Mucosa of descending colon (tissue), 3 donors: ENCODE results near the gene PUDP. TPM values are rescaled to one million over a fixed set of nuclear protein-coding genes. Genes with fewer than 3 reads are reported as not detected.
"Not testable (repeated sequence)": the region's sequence is repeated elsewhere in the genome, so short reads cannot be mapped to it uniquely, and the experiment has no call there.

Source experiments
- ATAC-seq: fragments of 200-7000 bp; cut with Tn5 transposase; one replicate; pipeline ENCODE4 v1.9.1; 2020; ENCODE audit warnings: mild to moderate bottlenecking, moderate library complexity
- DNase-seq, 3 donors: peaks; one replicate each; pipeline ENCODE4 v3.0.0-alpha.2; 2020
- H3K36me3 ChIP-seq: fragments of 200-600 bp; one replicate; pipeline ENCODE4 v1.8.0; 2021; ENCODE audit warnings: low read depth, mild to moderate bottlenecking
- H3K4me1 ChIP-seq: fragments of 200-600 bp; one replicate; pipeline ENCODE4 v1.8.0; 2021; ENCODE audit warnings: low read depth, mild to moderate bottlenecking
- H3K4me3 ChIP-seq: fragments of 200-600 bp; one replicate; pipeline ENCODE4 v1.8.0; 2021; ENCODE audit warnings: mild to moderate bottlenecking
- H3K9me3 ChIP-seq: fragments of 200-600 bp; one replicate; pipeline ENCODE4 v1.8.0; 2021; ENCODE audit warnings: mild to moderate bottlenecking
- intact Hi-C, 2 donors: fragments of 100-400 bp; cut with DNase I in 1 of 2; cut with micrococcal nuclease in 1 of 2; formaldehyde crosslinking; loops; one replicate each; pipeline versions ENCODE4 v1.11.0 to v1.11.1; 2022; cut with DNase I, micrococcal nuclease
- total RNA-seq, 3 donors: library from RNA; stranded (reverse); fragmentation: NEBNext Ultra II Directional in 2 of 3; extraction: Animal tissue kit (Norgen Biotek cat#: 25700) in 2 of 3; gene quantifications; one replicate each; pipeline versions ENCODE4 v1.2.1 to v1.2.4, GENCODE V29; 2021 to 2023
- TF ChIP-seq, protein P1 (sequence below): fragments of 200-600 bp; IDR thresholded peaks from one replicate; pipeline ENCODE4 v1.8.0; 2022; ENCODE audit warnings: antibody characterized with exemption, mild to moderate bottlenecking
- donor health status: DM: no; HTN: no; CAD: no; lungs with moderate emphysema.
- donor health status: DM: no; HTN: no; CAD: no.
- donor health status: DM: no; HTN: yes; CAD: no.

The PUDP gene
- total RNA-seq, 3 donors from 2014 or later: 16.4 to 38.5 (median 32.3) TPM

GRCh38 chrX:7054219-7055216 lies 93.4 kb downstream of the PUDP start:
- intact Hi-C loops: no loop called here
- no peak for DNase-seq
- ATAC-seq: no peak
- Histone ChIP-seq H3K36me3 (no peaks in the 10 kb centered on the region), H3K4me3 (no peak overlapping the region), H3K9me3 (no peaks in the 10 kb centered on the region), H3K4me1 (peaks cover 3% of the 10 kb centered on the region)
- TF ChIP-seq, protein P1, sequence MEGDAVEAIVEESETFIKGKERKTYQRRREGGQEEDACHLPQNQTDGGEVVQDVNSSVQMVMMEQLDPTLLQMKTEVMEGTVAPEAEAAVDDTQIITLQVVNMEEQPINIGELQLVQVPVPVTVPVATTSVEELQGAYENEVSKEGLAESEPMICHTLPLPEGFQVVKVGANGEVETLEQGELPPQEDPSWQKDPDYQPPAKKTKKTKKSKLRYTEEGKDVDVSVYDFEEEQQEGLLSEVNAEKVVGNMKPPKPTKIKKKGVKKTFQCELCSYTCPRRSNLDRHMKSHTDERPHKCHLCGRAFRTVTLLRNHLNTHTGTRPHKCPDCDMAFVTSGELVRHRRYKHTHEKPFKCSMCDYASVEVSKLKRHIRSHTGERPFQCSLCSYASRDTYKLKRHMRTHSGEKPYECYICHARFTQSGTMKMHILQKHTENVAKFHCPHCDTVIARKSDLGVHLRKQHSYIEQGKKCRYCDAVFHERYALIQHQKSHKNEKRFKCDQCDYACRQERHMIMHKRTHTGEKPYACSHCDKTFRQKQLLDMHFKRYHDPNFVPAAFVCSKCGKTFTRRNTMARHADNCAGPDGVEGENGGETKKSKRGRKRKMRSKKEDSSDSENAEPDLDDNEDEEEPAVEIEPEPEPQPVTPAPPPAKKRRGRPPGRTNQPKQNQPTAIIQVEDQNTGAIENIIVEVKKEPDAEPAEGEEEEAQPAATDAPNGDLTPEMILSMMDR: no peak

DNA sequence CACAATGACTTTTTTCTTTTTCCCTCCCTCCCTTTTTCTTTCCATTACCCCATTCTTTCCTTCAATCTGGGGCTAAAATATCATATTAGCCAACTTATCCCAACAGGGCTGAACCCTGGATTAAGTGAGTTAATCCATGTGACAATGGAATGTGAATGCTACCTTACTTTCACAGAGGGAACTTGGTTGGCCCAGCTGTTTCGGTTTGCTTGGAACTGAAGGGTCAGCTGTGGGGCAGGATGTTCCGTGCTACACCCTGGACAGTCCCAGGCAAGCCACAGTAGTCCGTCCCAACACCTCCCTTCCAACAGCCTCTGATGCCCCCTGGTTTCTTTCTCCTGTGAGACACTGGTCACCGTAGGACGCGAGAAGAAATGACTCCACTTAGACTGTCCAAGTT lies 95.4 kb downstream of the PUDP start:
- Histone ChIP-seq H3K9me3 (no peaks in the 10 kb centered on the region), H3K36me3 (no peaks in the 10 kb centered on the region), H3K4me3 (no peak overlapping the region), H3K4me1 (peaks cover 3% of the 10 kb centered on the region)
- DNase-seq: no peak
- intact Hi-C loops: no loop called here
- no peak for ATAC-seq
- TF ChIP-seq, protein P1: no peak

- TF ChIP-seq, protein P1: no peak
- no peaks in the 10 kb centered on the region for H3K36me3 ChIP-seq
- H3K4me1 ChIP-seq: peaks cover 3% of the 10 kb centered on the region
- no peak for DNase-seq
- no peak overlapping the region for H3K4me3 ChIP-seq
- no peak for ATAC-seq
- H3K9me3 ChIP-seq: no peaks in the 10 kb centered on the region
- intact Hi-C loops: no loop called here
Measured at GRCh38 chrX:7050271-7050670, 97.7 kb downstream of the PUDP start.

DNA sequence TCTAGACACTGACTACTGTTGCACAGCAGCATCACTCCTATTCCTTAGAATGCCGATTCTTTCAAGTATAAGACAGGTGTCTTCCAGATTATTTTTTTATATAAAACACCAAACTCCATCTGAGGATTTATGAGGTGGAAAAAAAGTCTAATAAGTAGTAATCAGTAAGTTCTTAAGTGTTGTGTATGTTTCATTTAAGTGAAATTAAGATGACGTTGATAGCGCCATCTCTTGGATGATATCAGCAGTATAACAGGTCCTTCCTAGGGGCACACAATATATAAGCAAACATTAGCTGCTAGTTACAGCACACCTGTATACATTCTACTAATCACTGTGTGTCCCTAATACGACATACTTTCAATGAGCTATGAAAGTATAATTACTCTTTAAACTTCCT lies 100.0 kb downstream of the PUDP start:
- ATAC-seq (no peak), DNase-seq (no peak)
- TF ChIP-seq, protein P1: no peak
- Histone ChIP-seq H3K4me3 (no peak overlapping the region), H3K36me3 (no peaks in the 10 kb centered on the region), H3K4me1 (no peaks in the 10 kb centered on the region), H3K9me3 (no peaks in the 10 kb centered on the region)
- intact Hi-C loops: no loop called here

DNA sequence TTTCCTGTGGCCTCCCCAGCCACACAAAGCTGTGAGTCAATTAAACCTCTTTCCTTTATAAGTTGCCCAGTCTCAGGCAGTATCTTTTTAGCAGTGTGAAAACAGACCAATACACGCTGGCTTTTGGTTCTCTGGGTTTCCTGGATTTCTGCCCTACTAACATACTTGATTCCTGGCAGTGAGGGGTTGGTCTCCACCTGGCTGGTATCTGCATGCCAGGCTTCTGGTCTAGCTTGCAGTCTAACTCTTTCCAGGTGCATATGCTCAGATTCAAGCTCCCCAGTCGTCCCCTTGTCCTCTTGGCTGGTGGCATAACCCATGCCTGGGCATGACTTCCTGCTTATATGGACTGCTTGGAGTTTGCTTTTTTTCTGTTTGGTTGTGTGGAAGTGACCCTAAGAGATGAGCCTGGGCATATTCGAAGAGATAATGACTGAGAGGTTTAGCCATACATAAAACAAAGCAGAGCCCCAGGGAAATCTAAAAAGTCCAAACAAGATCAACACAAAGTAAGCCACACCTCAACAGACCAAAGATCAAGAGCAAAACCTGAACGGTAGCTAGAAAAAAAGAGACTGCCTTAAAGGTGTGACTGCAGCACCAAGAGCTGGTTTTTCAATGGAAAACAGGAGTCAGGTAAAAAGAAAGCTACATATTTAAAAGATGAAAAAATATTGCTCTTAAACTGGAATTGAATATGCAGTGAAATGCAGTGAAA lies 102.6 kb downstream of the PUDP start:
- Histone ChIP-seq H3K4me3 (no peak overlapping the region), H3K4me1 (no peaks in the 10 kb centered on the region), H3K9me3 (no peaks in the 10 kb centered on the region), H3K36me3 (no peaks in the 10 kb centered on the region)
- TF ChIP-seq, protein P1: no peak
- intact Hi-C loops: no loop called here
- DNase-seq (no peak), ATAC-seq (peak; percentile 71)

GRCh38 chrX:7043796-7044433 lies 104.0 kb downstream of the PUDP start:
- intact Hi-C loops, DNase-seq, ATAC-seq, H3K4me3 ChIP-seq, H3K4me1 ChIP-seq, H3K9me3 ChIP-seq, H3K36me3 ChIP-seq: not testable (repeated sequence)
